GM12872 (cell line): Measurements from ENCODE around the gene AMD1.

Source experiments
- CTCF ChIP-seq: IDR thresholded peaks from 3 replicates; pipeline ENCODE4 v1.5.1; 2011; ENCODE audit warnings: low read depth, mild to moderate bottlenecking, low read length, moderate library complexity; ENCODE audit not compliant: insufficient read depth

The AMD1 gene

GRCh38 chr6:110874880-110875547 is 429 bp downstream of the AMD1 start:
- TF ChIP-seq CTCF, result no peak

GRCh38 chr6:110875548-110876169 is 1.1 kb downstream of the AMD1 start:
- TF ChIP-seq CTCF, result no peak

- TF ChIP-seq CTCF, result no peak
Measured at GRCh38 chr6:110876170-110876773, 1.7 kb downstream of the AMD1 start.

GRCh38 chr6:110876806-110877564 is 2.4 kb downstream of the AMD1 start:
- no peak for TF ChIP-seq CTCF

DNA sequence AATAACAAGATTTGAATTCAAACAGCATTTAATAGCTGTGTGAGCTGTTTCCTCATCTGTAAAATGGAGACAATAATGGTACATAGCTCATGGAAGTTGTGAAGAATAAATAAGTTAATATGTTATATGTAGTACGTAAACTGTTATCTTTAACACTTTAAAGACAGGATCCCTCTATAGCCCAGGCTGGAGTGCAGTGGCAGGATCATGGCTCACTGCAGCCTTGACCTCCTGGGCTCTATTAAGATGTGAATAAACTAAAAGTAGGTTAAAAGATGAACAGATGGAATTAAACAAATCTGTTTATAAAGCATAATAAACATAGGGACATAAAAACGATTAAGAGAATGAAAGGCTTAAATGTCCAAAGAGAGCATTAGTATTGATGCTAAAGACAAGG is 3.0 kb downstream of the AMD1 start:
- TF ChIP-seq CTCF, result no peak

- TF ChIP-seq CTCF, result peak; percentile 72
Measured at GRCh38 chr6:110878751-110879522, 4.4 kb downstream of the AMD1 start.
